Putamen (tissue), 1 donor: ENCODE data around the gene PPP2CA.
A peak's percentile ranks its signal among the peaks of the same experiment; 100 is the strongest.
"Not testable (repeated sequence)": the region's sequence is repeated elsewhere in the genome, so short reads cannot be mapped to it uniquely, and the experiment has no call there.

Experiments used
- DNase-seq: peaks from one replicate; pipeline ENCODE4 v3.0.0-alpha.2; 2016; ENCODE audit warnings: low spot score

PPP2CA gene

GRCh38 chr5:134225780-134226440, at the start of gene PPP2CA:
PPP2CA (minus strand) TSS chr5:134226073; CDS start chr5:134225861, 212 bp downstream.
- peak; percentile 99 for DNase-seq

DNA sequence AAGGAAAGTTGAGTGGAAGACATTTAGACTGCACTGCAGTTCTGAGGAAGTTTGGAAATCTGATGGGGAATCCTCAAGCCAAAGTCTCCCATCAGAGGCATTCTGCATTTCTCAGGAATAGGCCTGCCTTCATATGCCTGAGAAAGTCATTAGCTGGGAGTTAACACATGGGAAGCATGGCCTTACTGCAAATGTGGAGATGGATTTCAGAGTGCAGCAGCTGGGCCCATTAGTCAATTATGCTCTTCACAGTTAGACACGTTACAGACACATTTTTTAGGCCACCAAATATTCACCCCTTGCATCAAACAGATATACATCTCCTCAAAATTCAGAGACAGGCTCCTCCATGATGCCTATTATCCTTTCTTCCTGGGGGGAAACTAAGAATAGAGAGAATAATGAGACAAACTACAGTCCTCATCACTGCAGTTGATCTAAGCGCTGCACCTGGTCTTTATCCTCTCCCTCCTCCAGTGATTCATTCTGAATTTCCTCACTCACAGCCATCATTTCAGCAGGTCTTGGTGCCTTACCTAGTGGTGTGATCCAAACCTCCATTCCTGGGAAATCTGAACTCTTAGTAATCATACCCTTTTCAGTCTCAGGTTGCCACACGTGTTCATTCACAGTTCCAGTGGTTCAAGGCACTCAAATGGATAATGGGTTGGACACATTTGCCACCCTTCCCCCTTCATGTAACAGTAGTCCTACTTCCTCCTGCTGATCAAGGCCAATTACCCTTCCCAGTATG, 47.9 kb upstream of the PPP2CA start:
- no peak for DNase-seq

GRCh38 chr5:134271059-134271458, 45.2 kb upstream of the PPP2CA start:
- no peak for DNase-seq

DNA sequence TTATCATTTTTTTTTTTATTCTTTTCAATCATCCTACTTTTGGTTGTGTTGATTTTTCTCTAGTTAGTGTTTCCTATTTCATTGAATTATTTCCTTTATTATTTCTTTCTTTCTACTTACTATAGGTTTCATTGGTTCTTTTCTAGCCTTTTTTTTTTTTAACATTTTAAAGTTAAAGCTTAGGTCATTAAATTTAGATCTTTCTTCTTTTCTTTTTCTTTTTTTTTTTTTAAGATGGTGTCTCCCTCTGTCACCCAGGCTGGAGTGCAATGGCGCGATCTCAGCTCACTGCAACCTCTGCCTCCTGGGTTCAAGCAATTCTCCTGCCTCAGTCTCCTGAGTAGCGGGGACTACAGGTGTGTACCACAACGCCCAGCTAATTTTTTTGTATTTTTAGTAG, 43.0 kb upstream of the PPP2CA start:
- DNase-seq, result no peak

DNA sequence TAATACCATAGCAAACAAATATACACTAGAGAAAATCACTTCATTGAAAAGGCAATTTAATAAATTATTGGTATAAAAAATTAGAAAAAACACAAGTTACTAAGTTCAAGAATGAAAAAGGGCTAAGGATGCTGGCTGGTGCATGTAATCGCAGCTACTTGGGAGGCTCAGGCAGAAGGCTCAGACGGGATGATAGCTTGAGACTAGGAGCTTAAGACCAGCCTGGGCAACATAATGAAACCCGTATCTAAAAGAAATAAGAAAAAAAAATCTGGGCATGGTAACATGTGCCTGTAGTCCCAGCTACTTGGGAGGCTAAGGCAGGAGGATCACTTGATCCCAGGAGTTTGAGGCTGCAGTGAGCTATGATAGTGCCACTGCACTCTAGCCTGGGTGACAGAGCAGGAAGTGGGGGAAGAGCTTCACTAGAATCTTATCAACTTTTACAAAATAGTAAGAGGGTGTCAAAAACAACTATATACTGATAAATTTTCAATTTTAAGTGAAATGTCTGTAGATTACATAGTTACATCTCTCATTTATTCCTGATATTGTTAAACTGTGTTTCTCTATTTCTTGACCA, 42.2 kb upstream of the PPP2CA start:
- DNase-seq, result no peak

DNA sequence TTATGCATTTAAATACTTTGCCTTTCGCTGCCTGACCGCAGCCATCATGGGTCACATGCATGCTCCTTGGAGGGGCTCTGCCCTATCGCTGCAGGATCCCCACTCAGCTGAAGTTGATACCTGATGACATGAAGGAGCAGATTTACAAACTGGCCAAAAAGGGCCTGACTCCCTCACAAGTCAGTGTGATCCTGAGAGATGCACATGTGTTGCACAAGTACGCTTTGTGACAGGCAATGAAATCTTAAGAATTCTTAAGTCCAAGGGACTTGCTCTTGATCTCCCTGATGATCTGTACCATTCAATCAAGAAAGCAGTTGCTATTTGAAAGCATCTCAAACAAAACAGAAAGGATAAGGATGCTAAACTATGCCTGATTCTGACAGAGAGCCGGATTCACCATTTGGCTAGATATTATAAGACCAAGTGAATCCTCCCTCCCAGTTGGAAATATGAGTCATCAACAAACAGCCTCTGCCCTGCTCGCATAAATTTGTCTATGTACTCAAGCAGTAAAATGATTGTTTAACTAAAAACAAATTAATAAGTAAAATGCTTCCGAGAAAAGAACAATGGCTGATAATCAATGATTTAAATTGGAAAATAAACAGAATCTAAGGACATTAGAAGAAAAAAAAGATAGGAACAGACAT, 41.6 kb upstream of the PPP2CA start:
- no peak for DNase-seq

- no peak for DNase-seq
Measured at GRCh38 chr5:134263801-134264200, 37.9 kb upstream of the PPP2CA start.

DNA sequence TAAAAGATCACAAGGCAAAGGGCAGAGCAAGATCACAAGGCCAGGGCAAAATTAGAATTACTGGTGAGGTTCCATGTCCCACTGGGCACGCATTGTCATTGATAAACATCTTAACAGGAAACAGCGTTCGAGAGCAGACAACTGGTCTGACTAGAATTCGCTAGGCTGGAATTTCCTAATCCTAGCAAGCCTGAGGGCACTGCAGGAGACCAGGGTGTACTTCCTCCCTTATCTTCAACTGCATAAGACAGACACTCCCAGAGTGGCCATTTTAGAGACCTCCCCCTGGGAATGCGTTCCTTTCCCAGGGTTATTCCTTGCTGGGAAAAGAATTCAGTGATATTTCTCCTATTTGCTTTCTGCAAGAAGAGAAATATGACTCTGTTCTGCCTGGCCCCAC, 36.8 kb upstream of the PPP2CA start:
- DNase-seq, result not testable (repeated sequence)

- no peak for DNase-seq
Measured at GRCh38 chr5:134258896-134259295, 33.0 kb upstream of the PPP2CA start.

DNA sequence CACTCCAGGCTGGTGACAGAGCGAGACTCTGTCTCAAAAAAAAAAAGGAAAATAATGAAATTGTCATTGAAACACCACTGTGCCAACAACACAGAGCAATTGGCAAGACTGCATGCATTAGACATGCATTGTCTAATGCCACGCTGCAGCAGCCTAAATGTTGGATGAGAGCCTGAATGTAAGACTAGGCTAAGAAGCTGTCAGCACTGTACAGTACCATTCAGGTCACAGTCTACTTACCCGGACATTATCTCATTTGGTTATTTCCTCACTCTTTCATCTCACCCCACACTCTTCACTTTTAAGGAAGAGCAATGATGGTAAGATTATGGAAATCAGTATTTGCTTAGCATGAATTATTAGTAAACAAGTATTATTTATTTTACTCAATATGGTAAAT, 31.3 kb upstream of the PPP2CA start:
- no peak for DNase-seq

DNA sequence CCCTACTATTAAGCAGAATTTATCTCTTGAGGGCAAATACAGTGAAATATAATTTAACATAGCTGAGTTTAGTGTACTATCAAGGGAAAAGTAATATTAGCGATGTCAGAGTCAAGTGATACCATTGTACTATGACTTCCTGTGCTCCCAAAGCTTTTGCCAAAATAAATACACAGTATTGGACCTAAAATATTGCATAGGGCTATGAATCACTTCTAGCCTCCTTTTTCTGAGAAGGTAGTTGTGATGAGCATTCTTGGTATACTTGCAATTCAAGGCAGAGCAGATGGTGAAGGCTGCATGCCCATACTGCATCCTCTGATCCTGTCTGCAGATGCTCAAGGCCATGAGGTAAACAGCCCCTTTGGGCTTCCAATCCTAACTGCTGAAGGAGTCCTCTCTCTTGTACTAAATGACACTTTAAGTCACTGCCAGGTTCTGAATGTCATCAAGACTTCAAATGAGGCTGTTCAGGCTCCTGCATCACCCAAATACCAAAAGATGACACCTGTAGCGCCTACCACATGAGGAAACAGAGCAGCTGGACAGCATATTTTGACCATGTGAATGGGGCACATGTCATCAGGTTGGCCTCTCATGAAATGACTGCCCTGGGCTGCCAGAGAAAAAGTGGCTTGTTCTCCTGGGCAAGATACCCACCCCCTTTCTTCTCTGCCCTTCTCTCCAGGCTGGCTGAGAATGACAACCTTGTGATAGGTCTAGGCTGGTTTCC, 29.7 kb upstream of the PPP2CA start:
- DNase-seq, result no peak

DNA sequence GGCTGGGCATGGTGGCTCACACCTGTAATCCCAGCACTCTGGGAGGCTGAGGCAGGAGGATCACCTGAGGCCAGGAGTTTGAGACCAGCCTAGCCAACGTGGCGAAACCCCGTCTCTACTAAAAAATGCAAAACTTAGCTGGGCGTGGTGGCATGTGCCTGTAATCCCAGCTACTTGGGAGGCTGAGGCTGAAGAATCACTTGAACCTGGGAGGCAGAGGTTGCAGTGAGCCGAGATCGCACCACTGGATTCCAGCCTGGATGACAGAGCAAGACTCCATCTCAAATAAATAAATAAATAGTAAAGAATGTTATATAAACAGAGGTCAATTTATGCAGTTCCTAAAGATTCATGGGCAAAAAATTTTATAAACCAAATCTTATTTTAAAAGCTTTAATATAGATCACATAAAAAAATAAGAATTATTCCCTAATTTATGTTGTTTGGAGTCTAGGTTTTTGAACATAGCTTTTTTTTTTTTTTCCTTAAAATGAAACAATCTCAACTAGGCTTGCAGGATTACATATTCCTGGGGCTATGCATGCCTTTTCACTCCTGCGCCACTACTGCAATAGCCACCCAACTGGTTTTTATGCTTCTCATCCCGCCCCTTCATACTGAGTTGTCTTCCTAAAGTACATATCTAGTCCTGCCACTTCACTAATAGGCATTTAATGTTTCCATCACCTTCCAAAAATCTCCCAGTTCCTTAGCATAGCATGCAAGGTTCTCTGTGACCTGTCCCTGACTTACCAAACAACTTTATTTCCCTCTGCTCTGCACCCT, 27.7 kb upstream of the PPP2CA start:
- DNase-seq, result not testable (repeated sequence)

DNA sequence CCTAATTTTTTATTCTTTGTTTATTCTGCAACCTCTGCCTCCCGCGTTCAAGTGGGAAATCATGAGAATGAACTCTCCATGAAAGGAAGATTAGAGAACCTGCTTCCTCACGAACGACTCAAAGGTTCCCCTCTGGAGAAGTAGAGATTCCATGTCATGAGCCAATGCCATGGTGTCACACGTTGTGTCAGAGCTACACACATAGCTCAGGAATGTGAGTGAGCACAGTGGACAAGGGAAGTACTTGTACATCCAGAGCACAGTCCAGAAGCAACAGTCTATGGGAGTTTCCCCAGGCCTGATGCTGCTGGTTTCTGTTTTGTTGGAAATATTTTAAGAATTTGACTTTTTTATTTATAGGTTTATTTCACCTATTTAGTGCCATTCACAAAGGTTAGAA, 26.8 kb upstream of the PPP2CA start:
- DNase-seq, result no peak

DNA sequence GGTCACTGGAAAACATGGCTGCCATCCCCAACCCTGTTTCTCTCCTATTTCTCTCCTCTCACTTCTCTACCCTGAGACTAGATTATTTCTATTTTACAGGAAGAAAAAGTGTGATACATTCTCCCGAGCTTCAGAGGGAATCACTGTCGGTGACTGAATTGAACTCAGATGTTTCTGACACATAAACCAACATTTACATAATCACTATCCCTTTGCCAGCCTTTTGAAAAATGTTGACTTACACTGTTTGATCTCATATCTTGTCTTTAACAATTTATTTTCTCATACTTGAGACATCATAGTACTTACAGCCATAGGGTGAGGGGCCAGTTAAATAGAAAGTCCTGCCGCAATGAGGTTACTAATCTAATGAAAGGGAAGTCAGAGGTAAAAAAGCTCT, 25.1 kb upstream of the PPP2CA start:
- DNase-seq, result no peak

DNA sequence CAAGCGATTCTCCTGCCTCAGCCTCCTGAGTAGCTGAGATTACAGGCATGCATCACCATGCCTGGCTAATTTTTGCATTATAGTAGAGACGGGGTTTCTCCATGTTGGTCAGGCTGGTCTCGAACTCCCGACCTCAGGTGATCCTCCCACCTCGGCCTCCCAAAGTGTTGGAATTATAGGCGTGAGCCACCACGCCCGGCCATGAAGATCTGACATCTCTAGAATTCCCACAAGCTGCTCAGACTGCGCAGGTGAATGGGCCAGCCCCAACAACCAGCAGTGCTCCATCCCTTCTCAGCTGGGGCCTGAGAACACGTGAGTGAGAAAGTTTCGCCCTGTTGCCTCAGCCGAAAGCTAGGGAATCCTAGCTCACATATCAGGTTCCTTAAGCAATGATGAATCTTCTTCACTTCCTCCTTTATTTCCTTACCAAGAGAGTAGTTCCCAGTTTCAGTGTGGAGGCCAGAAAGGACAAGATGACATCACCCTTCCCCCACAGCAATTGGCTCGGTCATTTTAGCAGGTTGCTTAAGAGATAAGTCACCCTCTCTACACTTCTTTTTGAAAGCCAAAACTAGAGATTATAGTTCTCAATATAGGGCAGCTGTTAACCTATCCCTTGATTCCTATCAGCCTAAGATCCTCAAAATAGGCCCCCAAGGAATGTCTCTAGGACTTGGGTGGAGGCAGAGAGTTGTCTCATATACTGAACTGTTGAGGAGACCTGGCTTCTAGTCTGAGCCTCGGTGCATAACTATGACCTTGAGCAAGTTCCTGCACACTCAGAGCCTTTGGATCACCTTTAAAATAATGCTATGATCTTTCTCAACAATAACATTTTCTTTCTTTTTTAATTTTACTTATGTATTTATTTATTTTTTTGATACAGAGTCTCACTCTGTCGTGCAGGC, 23.9 kb upstream of the PPP2CA start:
- peak; percentile 19 for DNase-seq

DNA sequence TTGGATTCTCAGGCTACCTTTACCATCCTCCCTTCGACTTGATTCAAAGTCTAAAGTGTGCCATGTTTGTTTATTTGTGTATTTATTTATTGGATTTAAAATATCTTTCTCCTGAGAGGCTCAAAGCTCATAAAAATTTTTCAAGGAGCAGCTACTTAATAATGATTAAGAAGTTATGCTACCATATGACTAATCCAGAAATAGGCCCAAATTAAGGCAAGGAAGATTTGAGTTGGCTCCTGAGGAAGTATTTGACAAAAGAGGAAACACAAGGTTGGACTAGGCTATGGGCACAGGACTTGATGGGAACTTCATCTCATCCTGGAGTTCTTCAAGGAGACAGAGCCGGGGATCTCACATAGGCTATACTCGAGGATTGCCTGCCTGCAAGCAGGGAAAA, 22.4 kb upstream of the PPP2CA start:
- DNase-seq, result no peak

DNA sequence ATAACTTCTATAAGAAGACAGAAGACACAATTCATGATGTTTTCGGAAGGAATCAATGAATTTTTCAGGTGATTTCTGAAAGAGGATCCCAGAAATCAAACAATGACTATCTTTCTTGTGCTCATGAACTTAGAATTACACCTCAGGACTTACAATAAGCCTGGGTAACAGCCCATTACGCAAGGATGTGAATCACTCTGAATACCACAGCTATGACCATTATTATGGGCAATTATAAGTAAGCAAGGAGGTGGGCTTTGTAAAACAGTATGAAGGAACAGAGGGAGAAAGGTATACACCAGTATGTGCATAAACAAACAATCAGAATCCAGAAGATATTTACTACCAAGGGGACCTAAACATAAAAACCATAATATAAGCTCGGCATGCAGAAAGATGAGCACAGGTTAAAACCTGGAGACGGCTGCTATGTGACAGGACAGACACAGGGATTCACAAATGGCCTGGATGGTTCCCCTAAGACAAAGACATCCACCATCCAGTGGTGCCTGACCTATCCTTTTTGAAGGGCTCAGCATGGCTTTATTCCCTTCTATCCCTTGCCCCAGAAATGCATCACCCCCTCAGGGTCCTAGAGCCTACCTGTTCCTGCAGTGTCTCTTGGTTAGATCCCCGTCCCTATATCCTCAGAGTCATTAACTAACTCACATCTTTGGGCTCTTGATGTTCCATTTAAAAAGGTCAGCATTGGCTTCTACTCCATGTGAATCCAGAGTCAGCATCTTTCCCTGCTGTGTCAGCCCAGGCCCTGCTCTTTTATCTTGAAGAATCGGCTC, 21.8 kb upstream of the PPP2CA start:
- DNase-seq, result no peak

GRCh38 chr5:134246771-134247427, 21.0 kb upstream of the PPP2CA start:
- DNase-seq, result no peak

DNA sequence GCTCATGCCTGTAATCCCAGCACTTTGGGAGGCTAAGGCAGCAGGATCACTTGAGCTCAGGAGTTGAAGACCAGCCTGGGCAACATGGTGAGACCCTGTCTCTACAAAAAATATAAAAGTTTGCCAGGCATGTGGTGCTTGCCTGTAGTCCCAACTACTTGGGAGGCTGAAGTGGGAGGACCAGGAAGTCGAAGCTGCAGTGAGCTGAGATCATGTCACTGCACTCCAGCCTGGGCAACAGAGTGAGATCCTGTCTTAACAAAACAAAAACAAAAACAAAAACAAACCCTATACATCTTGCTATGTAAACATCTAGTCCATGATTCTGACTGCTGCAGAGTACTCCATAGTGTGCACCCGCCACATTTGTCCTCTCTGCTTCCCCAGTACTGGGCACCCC, 19.8 kb upstream of the PPP2CA start:
- no peak for DNase-seq
